GM19099 (cell line): Measurements from ENCODE around the gene LETM1.

Source experiments
- POLR2A ChIP-seq: IDR thresholded peaks from 3 replicates; pipeline ENCODE4 v1.6.1; 2011; ENCODE audit warnings: low read depth; ENCODE audit not compliant: insufficient read length; ENCODE audit errors: extremely low read depth

The LETM1 gene

DNA sequence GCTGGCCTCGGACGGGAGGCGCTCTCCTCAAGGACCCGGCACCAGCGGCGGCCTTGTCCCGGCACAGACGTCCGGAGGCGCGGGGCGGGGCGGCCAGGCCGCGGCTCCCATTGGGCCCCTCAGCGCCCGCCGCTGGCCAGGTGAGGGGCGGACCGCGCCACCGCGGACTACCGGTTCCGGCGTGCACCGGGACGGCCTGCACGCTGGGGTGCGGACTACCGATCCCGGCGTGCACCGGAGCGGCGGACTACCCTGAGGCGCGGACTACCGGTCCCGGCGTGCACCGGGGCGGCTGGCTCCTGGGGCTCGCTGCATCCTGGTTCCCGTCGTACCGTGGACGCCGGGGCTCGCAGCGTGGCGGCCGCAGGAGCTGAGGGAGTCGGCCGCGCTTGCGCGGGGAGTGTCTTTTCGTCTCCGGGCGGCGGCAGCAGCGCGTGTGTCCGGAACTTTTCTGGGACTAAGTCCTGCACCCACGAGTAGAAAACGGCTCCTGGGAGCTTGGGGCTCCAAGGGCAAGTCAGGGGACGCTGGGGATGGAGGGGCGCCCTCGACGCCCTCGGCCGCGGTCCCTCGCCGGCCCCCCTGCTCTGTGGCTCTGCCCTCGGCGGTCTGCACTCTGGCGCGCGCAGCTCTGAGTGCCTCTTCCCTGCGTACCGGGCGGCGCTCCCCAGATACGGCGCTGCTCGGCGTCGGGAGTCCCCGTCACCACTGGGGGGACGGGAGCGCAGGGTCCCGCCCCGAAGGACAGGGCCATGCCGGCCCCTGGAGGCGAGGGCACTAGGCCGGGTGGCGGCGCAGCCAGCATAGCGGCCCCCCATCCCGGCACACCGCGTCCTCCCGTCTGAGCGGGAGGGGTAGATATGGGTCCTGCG lies at the start of gene LETM1:
TSS of gene LETM1 (minus strand) at position 86 of the 872 bp plus-strand sequence. CDS start 206 bp downstream, outside the sequence.
- peak; percentile 84 for TF ChIP-seq POLR2A

DNA sequence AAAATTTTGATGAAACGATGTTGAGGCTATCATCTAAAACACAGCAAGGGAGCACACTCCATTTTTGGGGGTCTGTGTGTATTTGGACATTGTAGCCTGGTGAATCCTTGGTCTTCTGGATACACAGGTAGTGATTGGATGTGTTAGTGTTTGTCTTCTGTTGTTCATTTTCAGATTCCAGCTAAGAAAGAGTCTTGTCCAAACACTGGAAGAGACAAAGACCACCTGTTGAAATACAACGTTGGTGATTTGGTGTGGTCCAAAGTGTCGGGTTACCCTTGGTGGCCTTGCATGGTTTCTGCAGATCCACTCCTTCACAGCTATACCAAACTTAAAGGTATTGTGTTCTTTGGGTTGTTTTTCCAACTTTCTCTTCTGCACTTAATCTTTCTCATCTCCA lies 48.1 kb upstream of the LETM1 start:
- no peak for TF ChIP-seq POLR2A

DNA sequence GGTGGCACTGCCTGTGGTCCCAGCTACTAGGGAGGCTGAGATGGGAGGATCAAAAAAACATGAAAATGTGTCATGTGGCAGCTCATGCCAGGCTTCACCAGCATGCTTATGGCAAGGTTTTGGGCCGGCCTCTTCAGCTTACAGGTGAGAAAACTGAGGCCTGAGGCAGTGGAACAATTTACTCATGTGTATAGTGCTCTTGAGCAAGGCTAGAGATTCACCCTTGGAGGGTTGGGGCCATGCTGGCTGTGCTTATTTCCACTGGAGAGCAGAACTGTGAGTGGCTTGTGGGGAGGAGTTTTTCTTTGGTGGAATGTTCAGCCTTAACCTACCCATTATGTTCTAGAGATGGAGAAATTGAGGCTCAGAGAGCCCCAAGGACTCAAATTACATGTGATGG lies 47.1 kb upstream of the LETM1 start:
- TF ChIP-seq POLR2A: no peak

DNA sequence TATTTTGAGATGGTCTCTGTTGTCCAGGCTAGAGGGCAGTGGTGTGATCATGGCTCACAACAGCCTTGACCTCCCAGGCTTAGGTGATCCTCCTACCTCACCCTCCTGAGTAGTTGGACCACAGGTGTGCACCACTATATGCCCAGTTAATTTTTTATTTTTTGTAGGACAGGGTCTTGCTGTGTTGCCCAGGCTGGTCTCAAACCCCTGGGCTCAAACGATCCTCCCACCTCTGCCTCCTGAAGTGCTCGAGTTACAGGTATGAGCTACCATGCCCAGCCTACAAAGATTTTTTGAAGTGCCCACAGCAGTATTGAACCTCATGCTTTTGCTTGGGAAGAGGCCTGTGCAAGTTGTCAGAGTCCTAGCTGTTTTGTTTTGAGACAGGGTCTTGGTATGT lies 46.3 kb upstream of the LETM1 start:
- TF ChIP-seq POLR2A: no peak

DNA sequence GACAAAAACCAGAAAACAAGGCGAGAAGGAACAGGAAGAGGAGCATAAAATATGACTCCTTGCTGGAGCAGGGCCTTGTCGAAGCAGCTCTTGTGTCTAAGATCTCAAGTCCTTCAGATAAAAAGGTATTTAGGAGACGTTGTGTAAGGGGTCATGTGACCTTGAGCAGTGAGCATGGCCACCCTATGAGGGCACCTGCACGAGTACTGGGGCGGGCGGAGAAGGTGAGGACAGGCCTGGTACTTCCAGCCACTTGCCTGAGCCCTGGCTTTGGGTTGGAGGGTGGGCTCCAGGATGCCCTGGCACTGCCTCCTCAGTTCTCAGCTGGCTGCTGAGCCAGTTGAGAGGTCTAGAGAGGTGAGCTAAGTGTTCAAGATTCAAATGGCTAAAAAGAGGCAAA lies 45.2 kb upstream of the LETM1 start:
- no peak for TF ChIP-seq POLR2A

DNA sequence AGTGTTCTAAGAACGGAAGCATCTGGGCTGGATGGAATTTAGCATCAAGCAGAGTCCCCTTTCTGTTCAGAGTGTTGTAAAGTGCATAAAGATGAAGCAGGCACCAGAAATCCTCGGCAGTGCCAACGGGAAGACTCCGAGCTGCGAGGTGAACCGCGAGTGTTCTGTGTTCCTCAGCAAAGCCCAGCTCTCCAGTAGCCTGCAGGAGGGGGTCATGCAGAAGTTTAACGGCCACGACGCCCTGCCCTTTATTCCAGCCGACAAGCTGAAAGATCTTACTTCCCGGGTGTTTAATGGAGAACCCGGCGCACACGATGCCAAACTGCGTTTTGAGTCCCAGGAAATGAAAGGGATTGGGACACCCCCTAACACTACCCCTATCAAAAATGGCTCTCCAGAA lies 44.7 kb upstream of the LETM1 start:
- TF ChIP-seq POLR2A: no peak

DNA sequence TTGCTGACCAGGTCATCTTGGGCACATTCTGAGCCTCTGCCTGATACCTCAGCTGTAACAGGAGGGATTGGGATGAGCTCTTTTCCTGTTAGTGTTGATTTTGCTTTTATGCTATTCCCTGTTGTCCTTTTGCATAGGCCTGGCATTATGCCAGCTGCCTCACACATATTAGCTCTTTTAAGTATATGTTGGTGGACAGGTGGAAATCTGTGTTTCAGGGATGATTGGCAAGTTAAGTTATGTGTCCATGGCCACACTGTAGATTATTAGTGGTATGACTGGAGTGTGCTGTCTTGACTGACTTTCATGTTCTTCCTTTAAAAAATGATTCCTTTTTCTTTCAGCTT lies 44.1 kb upstream of the LETM1 start:
- TF ChIP-seq POLR2A: no peak

DNA sequence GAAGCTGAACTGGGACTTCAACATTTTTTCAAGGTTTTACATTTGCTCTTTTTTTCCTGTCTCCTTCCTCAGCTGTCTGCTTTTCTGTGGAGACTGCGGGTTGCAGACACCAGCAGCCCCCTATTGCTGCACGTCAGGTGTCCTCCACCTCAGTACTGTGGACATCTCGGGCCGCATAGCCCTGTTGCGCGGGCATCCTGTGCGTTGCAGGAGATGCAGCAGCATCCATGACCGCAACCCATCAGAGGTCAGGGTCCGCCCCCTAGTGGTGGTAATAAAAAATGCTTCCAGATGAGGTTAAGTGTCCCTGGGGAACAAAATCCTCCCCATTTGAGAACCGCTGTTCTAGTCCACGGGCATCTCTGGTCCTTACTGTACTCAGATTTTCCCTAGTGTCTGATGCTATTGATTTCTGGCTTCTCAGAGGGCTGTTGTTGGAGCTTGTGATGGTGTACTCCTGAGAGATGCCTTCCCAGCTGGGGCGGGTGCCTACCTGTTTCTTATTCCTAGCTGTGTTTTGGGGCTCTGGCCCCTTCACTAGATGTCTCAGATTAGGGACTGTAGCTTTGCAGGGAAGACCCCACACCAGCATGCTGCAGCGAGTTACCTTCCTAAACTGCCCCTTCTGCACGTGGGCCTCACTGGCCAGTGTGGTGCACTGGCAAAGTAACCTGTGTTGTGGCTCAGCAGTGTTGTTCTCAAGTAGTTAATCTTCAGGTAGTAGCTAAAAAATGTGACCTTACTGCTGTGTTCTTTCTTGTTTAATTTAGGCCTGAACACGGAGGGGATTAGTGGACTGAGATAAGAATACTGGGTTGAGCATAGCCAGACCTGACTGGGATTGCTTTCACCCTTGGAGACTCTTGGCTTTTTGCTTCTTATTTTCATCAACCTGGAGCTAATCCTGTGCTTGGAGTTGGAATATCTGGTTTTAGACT lies 43.5 kb upstream of the LETM1 start:
- no peak for TF ChIP-seq POLR2A

DNA sequence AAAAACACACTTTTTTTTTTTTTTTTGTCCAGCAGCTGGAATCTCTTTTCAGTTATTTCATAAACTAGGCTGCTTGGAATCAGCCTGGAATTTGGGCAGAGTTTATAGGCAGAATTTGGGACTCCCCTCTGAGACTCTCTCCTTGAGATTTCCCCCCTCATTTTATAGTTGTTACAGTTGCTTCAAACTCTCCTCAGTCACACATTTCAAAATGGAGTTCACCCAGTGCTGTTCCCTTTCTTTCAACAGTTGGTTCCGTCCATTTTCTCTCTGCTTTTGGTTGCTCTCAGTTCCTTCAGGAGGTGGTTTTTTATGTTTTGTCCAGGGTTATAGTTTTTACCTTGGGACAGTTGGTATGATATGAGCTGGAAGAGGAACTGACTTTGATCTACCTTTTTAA lies 42.7 kb upstream of the LETM1 start:
- no peak for TF ChIP-seq POLR2A

DNA sequence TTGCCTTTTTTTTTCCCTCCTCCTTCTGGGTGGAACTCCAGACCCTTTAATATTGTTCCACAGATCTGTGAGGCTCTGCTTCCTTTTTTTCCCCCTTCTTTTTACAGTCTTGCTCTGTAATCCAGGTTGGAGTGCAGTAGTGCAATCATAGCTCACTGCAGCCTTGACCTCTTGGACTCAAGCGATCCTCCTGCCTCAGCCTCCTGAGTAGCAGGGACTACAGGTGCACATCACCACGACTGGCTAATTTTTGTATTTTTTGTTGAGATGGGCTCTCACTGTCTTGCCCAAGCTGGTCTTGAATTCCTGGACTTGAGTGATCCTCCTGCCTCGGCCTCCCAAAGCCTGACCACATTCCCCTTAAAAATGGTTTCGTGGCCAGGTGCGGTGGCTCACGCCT lies 42.1 kb upstream of the LETM1 start:
- no peak for TF ChIP-seq POLR2A

DNA sequence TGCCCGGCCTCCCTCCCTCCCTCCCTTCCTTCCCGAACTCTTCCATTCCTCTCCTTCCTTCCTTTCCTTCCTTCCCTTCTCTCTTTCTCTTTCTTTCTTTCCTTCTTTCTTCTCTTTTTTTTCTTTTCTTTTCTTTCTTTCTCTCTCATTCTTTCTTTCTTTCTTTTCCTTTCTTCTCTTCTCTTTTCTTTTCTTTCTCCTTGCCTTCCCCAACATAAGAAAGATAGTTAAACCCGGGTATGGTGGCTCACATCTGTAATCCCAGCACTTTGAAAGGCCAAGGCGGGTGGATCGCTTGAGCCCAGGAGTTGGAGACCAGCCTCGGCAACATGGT lies 40.7 kb upstream of the LETM1 start:
- TF ChIP-seq POLR2A: no peak

DNA sequence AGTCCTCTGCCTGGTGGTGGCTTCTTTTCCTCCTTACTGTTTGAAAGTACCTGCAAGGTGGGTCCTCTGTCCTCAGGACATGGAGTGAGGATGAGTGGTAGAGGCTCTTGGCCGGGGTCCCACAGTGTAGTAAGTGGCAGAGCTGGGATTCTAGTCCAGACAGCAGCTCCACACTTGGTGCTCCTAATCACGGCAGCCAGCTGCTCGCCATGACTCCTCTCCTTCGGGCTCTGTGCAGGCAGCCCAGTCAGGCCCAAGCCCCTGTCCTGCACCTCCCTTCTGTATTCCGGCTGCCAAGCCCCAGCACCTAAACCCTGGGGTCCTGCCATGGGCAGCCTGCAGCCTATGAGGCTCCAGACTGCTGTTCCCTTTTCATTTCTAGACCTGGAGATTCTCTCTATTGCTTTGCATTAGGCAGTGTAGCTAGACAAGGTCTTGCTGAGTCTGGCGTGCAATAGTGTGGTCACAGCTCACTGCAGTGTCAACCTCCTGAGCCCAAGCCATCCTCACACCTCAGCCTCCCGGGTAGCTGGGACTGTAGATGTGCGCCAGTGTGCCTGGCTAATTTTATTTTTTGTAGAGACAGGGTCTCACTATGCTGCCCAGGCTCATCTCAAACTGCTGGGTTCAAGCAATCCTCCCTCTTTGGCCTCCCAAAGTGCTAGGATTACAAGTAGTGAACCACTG lies 40.2 kb upstream of the LETM1 start:
- no peak for TF ChIP-seq POLR2A

DNA sequence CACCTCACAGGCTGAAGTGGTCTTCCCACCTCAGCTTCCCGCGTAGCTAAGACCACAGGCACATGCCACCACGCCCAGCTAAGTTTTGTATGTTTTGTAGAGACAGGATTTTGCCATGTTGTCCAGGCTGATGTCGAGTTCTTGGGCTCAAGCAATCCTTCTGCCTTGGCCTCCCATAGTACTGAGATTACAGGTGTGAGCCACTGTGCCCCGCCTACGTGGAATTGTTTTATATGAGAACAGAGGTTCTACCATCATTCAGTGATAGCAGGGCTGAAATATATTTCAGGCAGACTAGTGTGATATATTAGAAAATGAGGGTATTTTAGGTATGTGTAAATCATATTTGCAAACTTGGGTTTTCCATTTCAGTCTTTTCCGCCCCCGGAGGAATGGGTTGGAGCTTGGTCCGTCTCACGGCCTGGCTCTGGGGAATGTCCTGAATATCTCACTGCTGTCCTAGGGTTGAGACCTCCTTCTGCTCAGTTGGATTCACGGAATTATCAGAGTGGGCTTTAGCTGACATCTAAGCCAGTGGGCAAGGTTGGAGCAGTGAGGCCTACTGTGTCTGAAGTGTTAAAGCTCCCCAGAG lies 35.1 kb upstream of the LETM1 start:
- TF ChIP-seq POLR2A: no peak

DNA sequence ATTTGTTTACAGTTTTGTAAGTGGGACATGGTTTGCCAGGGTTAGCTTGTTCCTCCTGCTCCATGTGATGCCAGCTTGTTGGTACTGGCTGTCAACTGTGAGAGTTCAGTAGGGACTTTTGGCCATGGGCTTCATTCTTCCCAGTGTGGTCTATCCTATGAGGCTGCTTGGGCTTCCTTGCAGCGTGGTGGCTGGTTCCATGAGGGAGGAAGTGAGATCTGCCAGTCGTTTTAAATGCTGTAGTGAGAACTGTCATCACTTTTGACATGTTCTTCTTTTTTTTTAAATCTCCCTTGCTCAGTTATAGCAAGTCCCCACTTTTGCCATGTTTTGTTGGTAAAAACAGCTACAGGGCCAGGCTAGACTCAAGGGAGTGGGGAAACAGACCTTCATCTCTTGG lies 31.1 kb upstream of the LETM1 start:
- no peak for TF ChIP-seq POLR2A

DNA sequence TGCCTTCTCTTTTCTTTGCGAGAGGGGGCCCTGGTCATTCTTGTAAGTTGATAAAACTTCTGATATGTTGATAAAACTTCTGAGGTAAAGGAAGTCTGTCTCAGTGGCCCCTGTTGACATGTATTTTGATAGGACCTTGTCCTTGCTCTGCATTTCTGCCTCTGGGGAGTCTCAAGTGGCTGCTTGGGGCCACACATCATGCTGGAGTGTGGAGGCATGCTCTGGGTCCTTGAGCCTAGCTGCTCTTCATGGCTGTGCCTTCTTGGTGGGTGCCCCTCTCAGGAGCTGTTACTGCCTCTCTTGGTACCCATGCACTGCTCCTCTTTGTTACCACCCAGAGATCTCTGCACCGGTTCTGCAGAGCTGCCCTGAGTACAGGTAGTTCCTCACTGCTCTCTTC lies 29.5 kb upstream of the LETM1 start:
- no peak for TF ChIP-seq POLR2A
